Lung microvascular endothelial cell (primary cell): Measurements from ENCODE around the gene NUP62CL. TPM values are rescaled to one million over a fixed set of nuclear protein-coding genes. Genes with fewer than 3 reads are reported as not detected.
A peak's percentile ranks its signal among the peaks of the same experiment; 100 is the strongest.

Source experiments
- DNase-seq, 2 donors: peaks; one replicate each; pipeline versions ENCODE4 v3.0.0 to v3.0.0-alpha.2; 2010; ENCODE audit warnings: low read depth in 2 of 2
- total RNA-seq: library from RNA; depleted of rRNA; stranded (reverse); fragments of >200 nt; gene quantifications from 2 replicates; pipeline ENCODE4 v1.2.1, GENCODE V29; 2014

Gene NUP62CL
- total RNA-seq, 1 donor from 2014 or later = not detected

GRCh38 chrX:107153005-107153404, 53.2 kb downstream of the NUP62CL start:
- DNase-seq = no peak

- DNase-seq = no peak
Observed at GRCh38 chrX:107146670-107147069, 59.6 kb downstream of the NUP62CL start.

- DNase-seq = no peak
Observed at GRCh38 chrX:107135965-107136307, 70.3 kb downstream of the NUP62CL start.

DNA sequence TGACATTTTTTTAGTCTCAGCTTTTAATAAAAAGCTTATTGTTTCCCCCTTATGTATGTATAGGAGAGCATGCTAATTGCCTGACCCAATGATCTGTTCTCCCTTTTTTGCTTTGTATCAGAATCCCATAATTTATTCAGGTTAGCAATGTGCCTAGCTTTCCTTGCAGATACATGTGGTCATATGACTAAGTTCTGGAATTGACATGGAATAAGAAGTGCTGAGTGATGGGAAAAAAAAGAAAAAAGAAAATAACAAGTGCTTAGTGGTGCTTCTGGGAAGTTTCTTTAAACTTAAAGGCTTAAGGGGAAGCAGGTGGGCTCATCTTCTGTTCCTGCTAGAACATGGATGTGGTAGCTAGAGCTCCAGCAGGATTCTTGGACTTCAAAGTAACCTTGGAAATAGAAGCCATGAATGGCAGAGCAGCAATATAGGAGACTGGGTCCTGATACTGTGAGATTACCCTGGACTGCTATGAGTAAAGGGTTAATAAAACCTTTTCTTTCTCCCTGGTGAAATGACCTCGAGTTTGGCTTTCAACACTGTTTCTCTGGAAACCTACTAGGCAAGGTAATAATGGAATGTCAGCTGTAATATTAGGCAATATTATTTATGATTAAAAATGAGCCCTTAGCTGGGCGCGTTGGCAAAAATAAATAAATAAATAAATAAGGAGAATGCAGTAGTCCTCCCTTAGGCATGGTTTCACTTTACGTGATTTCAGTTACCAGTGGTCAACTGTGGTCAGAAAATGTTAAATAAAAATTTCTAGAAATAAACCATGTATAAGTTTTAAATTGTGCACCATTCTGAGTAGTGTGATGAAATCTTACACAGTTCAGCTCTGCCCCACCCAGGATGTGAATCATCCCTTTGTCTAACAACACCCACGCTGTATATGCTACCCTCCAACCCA, 70.9 kb downstream of the NUP62CL start:
- peak in 1 of 2 donors; percentile 14 for DNase-seq

DNA sequence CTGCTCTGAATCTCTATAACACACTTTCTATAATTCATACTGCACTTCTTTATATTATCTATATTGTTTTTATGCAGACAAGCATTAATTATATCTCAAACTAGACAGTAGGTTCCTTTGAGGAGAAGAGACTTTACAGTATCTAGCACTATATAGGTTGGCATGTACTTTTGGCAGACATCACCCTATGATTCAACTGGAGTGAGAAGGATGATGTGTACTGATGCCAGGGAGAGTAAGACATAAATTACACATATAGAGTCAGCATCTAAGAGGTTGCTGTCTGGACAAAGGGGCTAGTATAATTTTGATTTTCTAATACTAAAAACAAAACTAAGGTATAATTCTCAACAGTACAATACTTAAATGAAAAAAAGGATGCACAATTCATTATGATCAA, 82.5 kb downstream of the NUP62CL start:
- DNase-seq = no peak

DNA sequence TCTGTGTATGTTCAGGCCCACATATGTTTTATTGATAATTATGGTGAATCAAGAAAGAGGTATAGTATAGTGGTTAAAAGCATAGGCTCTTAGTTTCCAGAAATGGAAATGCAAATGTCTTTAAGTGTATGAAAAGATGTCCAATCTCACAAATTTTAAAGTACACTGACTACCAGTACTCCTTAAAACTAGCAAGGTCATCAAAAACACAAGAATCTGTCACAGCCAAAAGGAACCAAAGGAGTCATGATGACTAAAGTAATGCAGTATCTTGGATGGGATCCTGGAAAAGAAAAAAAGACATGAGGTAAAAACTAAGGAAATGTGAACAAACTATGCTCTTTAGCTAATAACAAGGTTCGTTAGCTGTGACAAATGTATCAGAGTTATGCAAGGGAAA, 87.0 kb downstream of the NUP62CL start:
- no peak for DNase-seq

- peak; percentile 75 to 82 for DNase-seq
Observed at GRCh38 chrX:107118322-107119147, 87.7 kb downstream of the NUP62CL start, which contains the start of gene RBM41. RBM41 (minus strand) TSS chrX:107118822; CDS start chrX:107118773, 49 bp downstream.

DNA sequence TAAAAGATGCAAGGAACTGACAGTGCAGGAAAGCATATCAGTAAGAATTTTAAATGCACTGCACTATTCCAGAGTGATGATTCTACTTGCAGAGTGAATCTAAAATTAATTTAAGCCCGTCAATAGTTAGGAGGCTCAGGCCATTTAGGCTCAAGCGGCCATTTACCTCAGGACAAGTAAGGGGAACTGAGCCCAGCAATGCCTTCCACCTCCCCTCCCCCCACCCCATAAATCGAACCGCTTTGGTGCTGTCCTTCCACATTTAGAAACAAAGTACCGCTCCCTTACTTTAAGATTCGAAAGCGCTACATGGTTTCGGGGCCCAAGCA, 88.3 kb downstream of the NUP62CL start:
- DNase-seq = peak; percentile 8 to 16

DNA sequence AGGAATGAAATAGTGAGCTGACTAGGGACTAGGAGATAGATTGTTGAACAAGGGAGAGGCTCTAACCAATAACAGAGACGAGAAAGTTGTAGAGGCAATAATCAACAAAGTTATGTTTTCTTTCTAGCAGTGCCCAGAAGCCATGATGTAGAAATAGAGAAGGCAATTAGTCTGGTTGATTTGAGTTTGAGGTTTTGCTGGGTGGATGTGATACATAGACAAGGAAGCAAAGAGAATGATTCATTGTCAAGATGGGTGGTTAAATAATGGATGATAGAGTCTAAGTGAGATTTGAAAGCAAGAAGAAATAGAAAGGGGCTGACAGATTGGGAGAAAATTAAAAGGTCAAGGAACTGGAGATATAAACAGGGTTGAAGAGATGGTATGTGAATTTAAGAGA, 98.8 kb downstream of the NUP62CL start:
- peak in 1 of 2 donors; percentile 3 for DNase-seq

GRCh38 chrX:107102980-107103379, 103.3 kb downstream of the NUP62CL start:
- DNase-seq = no peak

- DNase-seq = no peak
Observed at GRCh38 chrX:107076158-107076557, 130.1 kb downstream of the NUP62CL start.

Other genes starting within 250 kb of the NUP62CL start
- 6.5 and 6.7 TPM in 2 replicates for gene MORC4, start 206.2 kb downstream of the NUP62CL start, total RNA-seq
- 7.9 and 8.1 TPM in 2 replicates for gene RBM41, start 87.6 kb downstream of the NUP62CL start, total RNA-seq
- gene DNAAF6, start 178 bp upstream of the NUP62CL start, total RNA-seq = not detected in 2 replicates
- gene FRMPD3, start 243.2 kb upstream of the NUP62CL start, total RNA-seq = not detected in 2 replicates